IPS-15b (cell line): ENCODE data around the gene PRMT5.

ENCODE experiments used
- H3K27me3 ChIP-seq: one replicate; pipeline ENCODE4 v1.6.1; 2013; ENCODE audit warnings: low read length; ENCODE audit not compliant: control insufficient read depth, insufficient read depth
- H3K36me3 ChIP-seq: one replicate; pipeline ENCODE4 v1.6.1; 2013; ENCODE audit warnings: low read length; ENCODE audit not compliant: control insufficient read depth, insufficient read depth
- H3K4me1 ChIP-seq: one replicate; pipeline ENCODE4 v1.6.1; 2013; ENCODE audit warnings: mild to moderate bottlenecking, low read length; ENCODE audit not compliant: control insufficient read depth, insufficient read depth
- H3K4me3 ChIP-seq: one replicate; pipeline ENCODE4 v1.5.1; 2013; ENCODE audit warnings: low read depth, low read length
- H3K9ac ChIP-seq: one replicate; pipeline ENCODE4 v1.6.1; 2013; ENCODE audit warnings: low read depth, mild to moderate bottlenecking, low read length
- H3K9me3 ChIP-seq: one replicate; pipeline ENCODE4 v1.6.1; 2013; ENCODE audit warnings: mild to moderate bottlenecking, low read length; ENCODE audit not compliant: control insufficient read depth, insufficient read depth

PRMT5 gene

GRCh38 chr14:22906073-22906472 lies 23.1 kb downstream of the PRMT5 start:
- no peak overlapping the region for H3K4me3 ChIP-seq
- H3K9me3 ChIP-seq: no peaks in the 10 kb centered on the region
- no peaks in the 10 kb centered on the region for H3K27me3 ChIP-seq
- no peaks in the 10 kb centered on the region for H3K4me1 ChIP-seq
- no peak overlapping the region for H3K9ac ChIP-seq
- peaks cover 29% of the 10 kb centered on the region for H3K36me3 ChIP-seq

GRCh38 chr14:22905627-22906026 lies 23.5 kb downstream of the PRMT5 start:
- Histone ChIP-seq H3K4me1 (no peaks in the 10 kb centered on the region), H3K4me3 (no peak overlapping the region), H3K9me3 (no peaks in the 10 kb centered on the region), H3K27me3 (no peaks in the 10 kb centered on the region), H3K9ac (no peak overlapping the region), H3K36me3 (peaks cover 30% of the 10 kb centered on the region)

GRCh38 chr14:22903742-22904087 lies 25.5 kb downstream of the PRMT5 start:
- Histone ChIP-seq H3K27me3 (peaks cover 3% of the 10 kb centered on the region), H3K36me3 (peaks cover 30% of the 10 kb centered on the region), H3K4me3 (no peak overlapping the region), H3K9me3 (no peaks in the 10 kb centered on the region), H3K4me1 (peaks cover 3% of the 10 kb centered on the region), H3K9ac (no peak overlapping the region)

GRCh38 chr14:22901799-22902198 lies 27.4 kb downstream of the PRMT5 start:
- Histone ChIP-seq H3K4me3 (no peak overlapping the region), H3K4me1 (peaks cover 3% of the 10 kb centered on the region), H3K36me3 (peaks cover 25% of the 10 kb centered on the region), H3K9ac (no peak overlapping the region), H3K9me3 (no peaks in the 10 kb centered on the region), H3K27me3 (peaks cover 23% of the 10 kb centered on the region)

- H3K9me3 ChIP-seq: no peaks in the 10 kb centered on the region
- peaks cover 16% of the 10 kb centered on the region for H3K36me3 ChIP-seq
- H3K27me3 ChIP-seq: peaks cover 38% of the 10 kb centered on the region
- no peak overlapping the region for H3K4me3 ChIP-seq
- H3K4me1 ChIP-seq: peaks cover 3% of the 10 kb centered on the region
- no peak overlapping the region for H3K9ac ChIP-seq
Measured at GRCh38 chr14:22900081-22900799, 28.9 kb downstream of the PRMT5 start.

GRCh38 chr14:22898302-22899090 lies 30.7 kb downstream of the PRMT5 start:
- no peaks in the 10 kb centered on the region for H3K9me3 ChIP-seq
- no peak overlapping the region for H3K4me3 ChIP-seq
- peaks cover 3% of the 10 kb centered on the region for H3K4me1 ChIP-seq
- peaks cover 39% of the 10 kb centered on the region for H3K27me3 ChIP-seq
- no peak overlapping the region for H3K9ac ChIP-seq
- H3K36me3 ChIP-seq: peaks cover 5% of the 10 kb centered on the region

- no peak overlapping the region for H3K4me3 ChIP-seq
- H3K4me1 ChIP-seq: peaks cover 3% of the 10 kb centered on the region
- H3K9ac ChIP-seq: no peak overlapping the region
- no peaks in the 10 kb centered on the region for H3K9me3 ChIP-seq
- peaks cover 5% of the 10 kb centered on the region for H3K36me3 ChIP-seq
- peaks cover 42% of the 10 kb centered on the region for H3K27me3 ChIP-seq
Measured at GRCh38 chr14:22897357-22897756, 31.8 kb downstream of the PRMT5 start.

- Histone ChIP-seq H3K4me1 (peaks cover 3% of the 10 kb centered on the region), H3K27me3 (peaks cover 42% of the 10 kb centered on the region), H3K9me3 (no peaks in the 10 kb centered on the region), H3K4me3 (no peak overlapping the region), H3K9ac (no peak overlapping the region), H3K36me3 (peaks cover 5% of the 10 kb centered on the region)
Measured at GRCh38 chr14:22896760-22897159, 32.4 kb downstream of the PRMT5 start.

- Histone ChIP-seq H3K4me3 (no peak overlapping the region), H3K36me3 (peaks cover 4% of the 10 kb centered on the region), H3K9ac (no peak overlapping the region), H3K9me3 (no peaks in the 10 kb centered on the region), H3K4me1 (peaks cover 3% of the 10 kb centered on the region), H3K27me3 (peaks cover 42% of the 10 kb centered on the region)
Measured at GRCh38 chr14:22896356-22896755, 32.8 kb downstream of the PRMT5 start.

- Histone ChIP-seq H3K9ac (no peak overlapping the region), H3K4me1 (peaks cover 3% of the 10 kb centered on the region), H3K9me3 (no peaks in the 10 kb centered on the region), H3K36me3 (no peaks in the 10 kb centered on the region), H3K4me3 (no peak overlapping the region), H3K27me3 (peaks cover 42% of the 10 kb centered on the region)
Measured at GRCh38 chr14:22895402-22895801, 33.8 kb downstream of the PRMT5 start.

GRCh38 chr14:22893706-22894105 lies 35.5 kb downstream of the PRMT5 start:
- Histone ChIP-seq H3K9ac (no peak overlapping the region), H3K4me3 (no peak overlapping the region)

GRCh38 chr14:22892488-22892887 lies 36.7 kb downstream of the PRMT5 start:
- H3K27me3 ChIP-seq: peaks cover 26% of the 10 kb centered on the region
- no peak overlapping the region for H3K9ac ChIP-seq
- H3K36me3 ChIP-seq: no peaks in the 10 kb centered on the region
- no peaks in the 10 kb centered on the region for H3K9me3 ChIP-seq
- H3K4me3 ChIP-seq: no peak overlapping the region
- no peaks in the 10 kb centered on the region for H3K4me1 ChIP-seq

More at GRCh38 chr14:22893706-22894105, 35.5 kb downstream of the PRMT5 start:
- peaks cover 39% of the 10 kb centered on the region for H3K27me3 ChIP-seq
- H3K36me3 ChIP-seq: no peaks in the 10 kb centered on the region
- H3K9me3 ChIP-seq: no peaks in the 10 kb centered on the region
- no peaks in the 10 kb centered on the region for H3K4me1 ChIP-seq
